ENCODE results near the gene RNF182.

Gene RNF182

GRCh38 chr6:14008809-14009208 is 84.1 kb downstream of the RNF182 start:
- Histone ChIP-seq H3K9ac (ENCODE audit: low read length) (no peak overlapping the region), H3K79me2 (ENCODE audit: low read length) (no peaks in the 10 kb centered on the region), H3K9me3 (ENCODE audit: insufficient read depth, low read length) (no peaks in the 10 kb centered on the region), H3K4me3 (ENCODE audit: low read length) (no peak overlapping the region), H3K4me2 (ENCODE audit: low read length) (no peak overlapping the region), H2AFZ (ENCODE audit: low read depth, low read length) (no peak overlapping the region), H4K20me1 (ENCODE audit: insufficient read depth, low read length) (no peaks in the 10 kb centered on the region), H3K4me1 (ENCODE audit: low read length) (peaks cover 9% of the 10 kb centered on the region), H3K27me3 (ENCODE audit: low read depth, low read length) (no peaks in the 10 kb centered on the region), H3K36me3 (replicated peaks; ENCODE audit: low read depth, low read length) (peaks cover 5% of the 10 kb centered on the region), H3K27ac (ENCODE audit: low read length) (no peak overlapping the region)
- no peak for TF ChIP-seq EZH2phosphoT487 (IDR thresholded peaks at IDR 0.05; ENCODE audit: low read depth)
- TF ChIP-seq, protein P1, sequence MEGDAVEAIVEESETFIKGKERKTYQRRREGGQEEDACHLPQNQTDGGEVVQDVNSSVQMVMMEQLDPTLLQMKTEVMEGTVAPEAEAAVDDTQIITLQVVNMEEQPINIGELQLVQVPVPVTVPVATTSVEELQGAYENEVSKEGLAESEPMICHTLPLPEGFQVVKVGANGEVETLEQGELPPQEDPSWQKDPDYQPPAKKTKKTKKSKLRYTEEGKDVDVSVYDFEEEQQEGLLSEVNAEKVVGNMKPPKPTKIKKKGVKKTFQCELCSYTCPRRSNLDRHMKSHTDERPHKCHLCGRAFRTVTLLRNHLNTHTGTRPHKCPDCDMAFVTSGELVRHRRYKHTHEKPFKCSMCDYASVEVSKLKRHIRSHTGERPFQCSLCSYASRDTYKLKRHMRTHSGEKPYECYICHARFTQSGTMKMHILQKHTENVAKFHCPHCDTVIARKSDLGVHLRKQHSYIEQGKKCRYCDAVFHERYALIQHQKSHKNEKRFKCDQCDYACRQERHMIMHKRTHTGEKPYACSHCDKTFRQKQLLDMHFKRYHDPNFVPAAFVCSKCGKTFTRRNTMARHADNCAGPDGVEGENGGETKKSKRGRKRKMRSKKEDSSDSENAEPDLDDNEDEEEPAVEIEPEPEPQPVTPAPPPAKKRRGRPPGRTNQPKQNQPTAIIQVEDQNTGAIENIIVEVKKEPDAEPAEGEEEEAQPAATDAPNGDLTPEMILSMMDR (IDR thresholded peaks at IDR 0.05; ENCODE audit: low read depth, low read length), result no peak

DNA sequence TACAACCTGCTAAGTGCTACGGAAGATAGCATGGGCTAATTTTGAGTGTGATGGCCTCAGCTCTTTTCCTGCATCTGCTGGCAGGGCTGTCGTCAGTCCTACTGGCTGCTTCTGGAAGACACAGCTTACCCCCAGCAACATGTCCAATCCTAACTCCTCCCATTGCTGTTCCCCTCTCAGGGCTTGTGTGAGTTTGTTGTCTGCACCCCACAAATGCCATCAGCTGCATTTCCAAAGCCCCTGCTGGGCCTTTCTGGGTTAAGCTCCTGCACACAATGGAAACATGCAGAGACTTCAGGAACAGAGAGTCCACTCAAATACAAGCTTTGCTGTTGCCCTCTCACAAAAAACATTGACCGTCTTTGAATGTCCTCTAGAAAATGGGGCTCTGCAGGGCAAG is 84.7 kb downstream of the RNF182 start:
- H3K4me3 ChIP-seq (ENCODE audit: low read length), result no peak overlapping the region
- H3K36me3 ChIP-seq (replicated peaks; ENCODE audit: low read depth, low read length), result peaks cover 5% of the 10 kb centered on the region
- H4K20me1 ChIP-seq (ENCODE audit: insufficient read depth, low read length), result no peaks in the 10 kb centered on the region
- H2AFZ ChIP-seq (ENCODE audit: low read depth, low read length), result no peak overlapping the region
- H3K9me3 ChIP-seq (ENCODE audit: insufficient read depth, low read length), result no peaks in the 10 kb centered on the region
- H3K27me3 ChIP-seq (ENCODE audit: low read depth, low read length), result no peaks in the 10 kb centered on the region
- no peak overlapping the region for H3K27ac ChIP-seq (ENCODE audit: low read length)
- H3K9ac ChIP-seq (ENCODE audit: low read length), result no peak overlapping the region
- no peak overlapping the region for H3K4me2 ChIP-seq (ENCODE audit: low read length)
- peaks cover 9% of the 10 kb centered on the region for H3K4me1 ChIP-seq (ENCODE audit: low read length)
- no peak for TF ChIP-seq EZH2phosphoT487 (IDR thresholded peaks at IDR 0.05; ENCODE audit: low read depth)
- TF ChIP-seq, protein P1 (IDR thresholded peaks at IDR 0.05; ENCODE audit: low read depth, low read length), result no peak
- no peaks in the 10 kb centered on the region for H3K79me2 ChIP-seq (ENCODE audit: low read length)

GRCh38 chr6:14010275-14010674 is 85.5 kb downstream of the RNF182 start:
- Histone ChIP-seq H3K27ac (ENCODE audit: low read length) (no peak overlapping the region), H3K9me3 (ENCODE audit: insufficient read depth, low read length) (no peaks in the 10 kb centered on the region), H3K27me3 (ENCODE audit: low read depth, low read length) (no peaks in the 10 kb centered on the region), H4K20me1 (ENCODE audit: insufficient read depth, low read length) (no peaks in the 10 kb centered on the region), H3K79me2 (ENCODE audit: low read length) (no peaks in the 10 kb centered on the region), H3K9ac (ENCODE audit: low read length) (no peak overlapping the region), H3K4me2 (ENCODE audit: low read length) (no peak overlapping the region), H3K4me3 (ENCODE audit: low read length) (no peak overlapping the region), H3K4me1 (ENCODE audit: low read length) (peaks cover 9% of the 10 kb centered on the region), H3K36me3 (replicated peaks; ENCODE audit: low read depth, low read length) (peaks cover 5% of the 10 kb centered on the region), H2AFZ (ENCODE audit: low read depth, low read length) (no peak overlapping the region)
- TF ChIP-seq EZH2phosphoT487 (IDR thresholded peaks at IDR 0.05; ENCODE audit: low read depth), result no peak
- TF ChIP-seq, protein P1 (IDR thresholded peaks at IDR 0.05; ENCODE audit: low read depth, low read length), result no peak

GRCh38 chr6:14012313-14013030 is 87.7 kb downstream of the RNF182 start:
- Histone ChIP-seq H3K79me2 (ENCODE audit: low read length) (no peaks in the 10 kb centered on the region), H4K20me1 (ENCODE audit: insufficient read depth, low read length) (no peaks in the 10 kb centered on the region), H3K4me2 (ENCODE audit: low read length) (no peak overlapping the region), H2AFZ (ENCODE audit: low read depth, low read length) (no peak overlapping the region), H3K4me3 (ENCODE audit: low read length) (no peak overlapping the region), H3K4me1 (ENCODE audit: low read length) (peaks cover 13% of the 10 kb centered on the region), H3K27ac (ENCODE audit: low read length) (no peak overlapping the region), H3K36me3 (replicated peaks; ENCODE audit: low read depth, low read length) (peaks cover 5% of the 10 kb centered on the region), H3K9me3 (ENCODE audit: insufficient read depth, low read length) (no peaks in the 10 kb centered on the region), H3K27me3 (ENCODE audit: low read depth, low read length) (no peaks in the 10 kb centered on the region), H3K9ac (ENCODE audit: low read length) (no peak overlapping the region)
- TF ChIP-seq, protein P1 (IDR thresholded peaks at IDR 0.05; ENCODE audit: low read depth, low read length), result no peak
- TF ChIP-seq EZH2phosphoT487 (IDR thresholded peaks at IDR 0.05; ENCODE audit: low read depth), result no peak

All from OCI-LY3 (cell line).